Stomach smooth muscle (tissue), 2 donors: ENCODE measurements around the gene SIK3.

ENCODE experiments used
- H3K27ac ChIP-seq: one replicate; pipeline ENCODE4 v1.7.0; 2013; ENCODE audit warnings: mild to moderate bottlenecking, low read length, inconsistent platforms
- H3K27me3 ChIP-seq, 2 donors: one replicate each; pipeline ENCODE4 v1.7.0; 2013; ENCODE audit warnings: low read length in 2 of 2; ENCODE audit not compliant: insufficient read depth in 2 of 2, control insufficient read depth in 1 of 2
- H3K36me3 ChIP-seq, 2 donors: one replicate each; pipeline ENCODE4 v1.7.0; 2013; ENCODE audit warnings: low read length in 2 of 2; ENCODE audit not compliant: control insufficient read depth in 2 of 2, insufficient read depth in 2 of 2
- H3K4me1 ChIP-seq: one replicate; pipeline ENCODE4 v1.7.0; 2013; ENCODE audit warnings: low read length; ENCODE audit not compliant: control insufficient read depth, insufficient read depth
- H3K4me3 ChIP-seq, 2 donors: one replicate each; pipeline ENCODE4 v1.7.0; 2013; ENCODE audit warnings: low read length in 2 of 2
- H3K9ac ChIP-seq, 2 donors: one replicate each; pipeline ENCODE4 v1.7.0; 2013; ENCODE audit warnings: low read length in 2 of 2, mild to moderate bottlenecking in 1 of 2
- H3K9me3 ChIP-seq, 2 donors: one replicate each; pipeline ENCODE4 v1.7.0; 2013; ENCODE audit warnings: low read length in 2 of 2; ENCODE audit not compliant: control insufficient read depth in 2 of 2
- donor health status: healthy.
- donor health status: Pancreatic carcinoma.

The SIK3 gene

DNA sequence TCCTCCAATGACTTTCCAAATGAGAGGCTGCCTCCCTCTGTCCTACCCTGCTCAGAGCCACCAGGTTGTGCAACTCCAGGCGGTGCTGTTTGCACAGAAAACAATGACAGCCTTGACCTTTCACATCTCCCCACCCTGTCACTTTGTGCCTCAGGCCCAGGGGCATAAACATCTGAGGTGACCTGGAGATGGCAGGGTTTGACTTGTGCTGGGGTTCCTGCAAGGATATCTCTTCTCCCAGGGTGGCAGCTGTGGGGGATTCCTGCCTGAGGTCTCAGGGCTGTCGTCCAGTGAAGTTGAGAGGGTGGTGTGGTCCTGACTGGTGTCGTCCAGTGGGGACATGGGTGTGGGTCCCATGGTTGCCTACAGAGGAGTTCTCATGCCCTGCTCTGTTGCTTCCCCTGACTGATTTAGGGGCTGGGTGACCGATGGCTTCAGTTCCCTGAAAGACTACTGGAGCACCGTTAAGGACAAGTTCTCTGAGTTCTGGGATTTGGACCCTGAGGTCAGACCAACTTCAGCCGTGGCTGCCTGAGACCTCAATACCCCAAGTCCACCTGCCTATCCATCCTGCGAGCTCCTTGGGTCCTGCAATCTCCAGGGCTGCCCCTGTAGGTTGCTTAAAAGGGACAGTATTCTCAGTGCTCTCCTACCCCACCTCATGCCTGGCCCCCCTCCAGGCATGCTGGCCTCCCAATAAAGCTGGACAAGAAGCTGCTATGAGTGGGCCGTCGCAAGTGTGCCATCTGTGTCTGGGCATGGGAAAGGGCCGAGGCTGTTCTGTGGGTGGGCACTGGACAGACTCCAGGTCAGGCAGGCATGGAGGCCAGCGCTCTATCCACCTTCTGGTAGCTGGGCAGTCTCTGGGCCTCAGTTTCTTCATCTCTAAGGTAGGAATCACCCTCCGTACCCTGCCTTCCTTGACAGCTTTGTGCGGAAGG, 265.6 kb downstream of the SIK3 start:
- no peak overlapping the region for H3K9ac ChIP-seq
- no peak overlapping the region for H3K4me3 ChIP-seq
- no peaks in the 10 kb centered on the region for H3K9me3 ChIP-seq
- H3K27ac ChIP-seq: no peak overlapping the region
- H3K4me1 ChIP-seq: peaks cover 20% of the 10 kb centered on the region
- H3K27me3 ChIP-seq: no peaks in the 10 kb centered on the region
- H3K36me3 ChIP-seq: no peaks in the 10 kb centered on the region

GRCh38 chr11:116831790-116832349, 266.4 kb downstream of the SIK3 start:
- H3K27ac ChIP-seq: no peak overlapping the region
- H3K9me3 ChIP-seq: no peaks in the 10 kb centered on the region
- H3K9ac ChIP-seq: no peak overlapping the region
- H3K4me3 ChIP-seq: no peak overlapping the region
- no peaks in the 10 kb centered on the region for H3K27me3 ChIP-seq
- H3K4me1 ChIP-seq: peaks cover 20% of the 10 kb centered on the region
- H3K36me3 ChIP-seq: no peaks in the 10 kb centered on the region

DNA sequence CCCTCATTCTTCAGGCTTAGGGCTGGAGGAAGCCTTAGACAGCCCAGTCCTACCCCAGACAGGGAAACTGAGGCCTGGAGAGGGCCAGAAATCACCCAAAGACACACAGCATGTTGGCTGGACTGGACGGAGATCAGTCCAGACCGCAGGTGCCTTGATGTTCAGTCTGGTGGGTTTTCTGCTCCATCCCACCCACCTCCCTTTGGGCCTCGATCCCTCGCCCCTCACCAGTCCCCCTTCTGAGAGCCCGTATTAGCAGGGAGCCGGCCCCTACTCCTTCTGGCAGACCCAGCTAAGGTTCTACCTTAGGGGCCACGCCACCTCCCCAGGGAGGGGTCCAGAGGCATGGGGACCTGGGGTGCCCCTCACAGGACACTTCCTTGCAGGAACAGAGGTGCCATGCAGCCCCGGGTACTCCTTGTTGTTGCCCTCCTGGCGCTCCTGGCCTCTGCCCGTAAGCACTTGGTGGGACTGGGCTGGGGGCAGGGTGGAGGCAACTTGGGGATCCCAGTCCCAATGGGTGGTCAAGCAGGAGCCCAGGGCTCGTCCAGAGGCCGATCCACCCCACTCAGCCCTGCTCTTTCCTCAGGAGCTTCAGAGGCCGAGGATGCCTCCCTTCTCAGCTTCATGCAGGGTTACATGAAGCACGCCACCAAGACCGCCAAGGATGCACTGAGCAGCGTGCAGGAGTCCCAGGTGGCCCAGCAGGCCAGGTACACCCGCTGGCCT, 267.9 kb downstream of the SIK3 start:
- Histone ChIP-seq H3K9ac (no peak overlapping the region), H3K9me3 (no peaks in the 10 kb centered on the region), H3K27me3 (no peaks in the 10 kb centered on the region), H3K27ac (no peak overlapping the region), H3K4me3 (no peak overlapping the region), H3K4me1 (peaks cover 8% of the 10 kb centered on the region), H3K36me3 (no peaks in the 10 kb centered on the region)

DNA sequence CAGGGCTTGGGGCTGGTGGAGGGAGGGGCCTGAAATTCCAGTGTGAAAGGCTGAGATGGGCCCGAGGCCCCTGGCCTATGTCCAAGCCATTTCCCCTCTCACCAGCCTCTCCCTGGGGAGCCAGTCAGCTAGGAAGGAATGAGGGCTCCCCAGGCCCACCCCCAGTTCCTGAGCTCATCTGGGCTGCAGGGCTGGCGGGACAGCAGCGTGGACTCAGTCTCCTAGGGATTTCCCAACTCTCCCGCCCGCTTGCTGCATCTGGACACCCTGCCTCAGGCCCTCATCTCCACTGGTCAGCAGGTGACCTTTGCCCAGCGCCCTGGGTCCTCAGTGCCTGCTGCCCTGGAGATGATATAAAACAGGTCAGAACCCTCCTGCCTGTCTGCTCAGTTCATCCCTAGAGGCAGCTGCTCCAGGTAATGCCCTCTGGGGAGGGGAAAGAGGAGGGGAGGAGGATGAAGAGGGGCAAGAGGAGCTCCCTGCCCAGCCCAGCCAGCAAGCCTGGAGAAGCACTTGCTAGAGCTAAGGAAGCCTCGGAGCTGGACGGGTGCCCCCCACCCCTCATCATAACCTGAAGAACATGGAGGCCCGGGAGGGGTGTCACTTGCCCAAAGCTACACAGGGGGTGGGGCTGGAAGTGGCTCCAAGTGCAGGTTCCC, 268.6 kb downstream of the SIK3 start, which contains the start of gene APOC3:
APOC3 (plus strand) TSS at position 383 of the 659 bp plus-strand sequence. CDS start 676 bp downstream, outside the sequence.
- Histone ChIP-seq H3K4me1 (peaks cover 1% of the 10 kb centered on the region), H3K9me3 (no peaks in the 10 kb centered on the region), H3K27ac (no peak within 1 kb of the TSS), H3K4me3 (no peak within 1 kb of the TSS), H3K27me3 (no peaks in the 10 kb centered on the region), H3K9ac (no peak within 1 kb of the TSS), H3K36me3 (no peaks in the 10 kb centered on the region)

DNA sequence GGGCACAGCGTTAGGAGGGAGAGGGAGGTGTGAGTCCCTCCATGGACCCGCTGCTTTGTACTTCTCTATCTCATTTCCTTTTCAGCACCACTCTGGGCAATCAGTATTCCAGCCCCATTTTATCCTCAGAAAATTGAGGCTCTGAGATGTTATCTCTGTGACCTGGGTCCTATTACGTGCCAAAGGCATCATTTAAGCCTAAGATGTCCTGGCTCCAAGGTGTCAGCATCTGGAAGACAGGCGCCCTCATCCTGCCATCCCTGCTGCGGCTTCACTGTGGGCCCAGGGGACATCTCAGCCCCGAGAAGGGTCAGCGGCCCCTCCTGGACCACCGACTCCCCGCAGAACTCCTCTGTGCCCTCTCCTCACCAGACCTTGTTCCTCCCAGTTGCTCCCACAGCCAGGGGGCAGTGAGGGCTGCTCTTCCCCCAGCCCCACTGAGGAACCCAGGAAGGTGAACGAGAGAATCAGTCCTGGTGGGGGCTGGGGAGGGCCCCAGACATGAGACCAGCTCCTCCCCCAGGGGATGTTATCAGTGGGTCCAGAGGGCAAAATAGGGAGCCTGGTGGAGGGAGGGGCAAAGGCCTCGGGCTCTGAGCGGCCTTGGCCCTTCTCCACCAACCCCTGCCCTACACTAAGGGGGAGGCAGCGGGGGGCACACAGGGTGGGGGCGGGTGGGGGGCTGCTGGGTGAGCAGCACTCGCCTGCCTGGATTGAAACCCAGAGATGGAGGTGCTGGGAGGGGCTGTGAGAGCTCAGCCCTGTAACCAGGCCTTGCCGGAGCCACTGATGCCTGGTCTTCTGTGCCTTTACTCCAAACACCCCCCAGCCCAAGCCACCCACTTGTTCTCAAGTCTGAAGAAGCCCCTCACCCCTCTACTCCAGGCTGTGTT, 269.4 kb downstream of the SIK3 start:
- H3K9ac ChIP-seq: no peak overlapping the region
- no peaks in the 10 kb centered on the region for H3K36me3 ChIP-seq
- H3K4me1 ChIP-seq: no peaks in the 10 kb centered on the region
- no peak overlapping the region for H3K27ac ChIP-seq
- no peaks in the 10 kb centered on the region for H3K27me3 ChIP-seq
- no peak overlapping the region for H3K4me3 ChIP-seq
- no peaks in the 10 kb centered on the region for H3K9me3 ChIP-seq

DNA sequence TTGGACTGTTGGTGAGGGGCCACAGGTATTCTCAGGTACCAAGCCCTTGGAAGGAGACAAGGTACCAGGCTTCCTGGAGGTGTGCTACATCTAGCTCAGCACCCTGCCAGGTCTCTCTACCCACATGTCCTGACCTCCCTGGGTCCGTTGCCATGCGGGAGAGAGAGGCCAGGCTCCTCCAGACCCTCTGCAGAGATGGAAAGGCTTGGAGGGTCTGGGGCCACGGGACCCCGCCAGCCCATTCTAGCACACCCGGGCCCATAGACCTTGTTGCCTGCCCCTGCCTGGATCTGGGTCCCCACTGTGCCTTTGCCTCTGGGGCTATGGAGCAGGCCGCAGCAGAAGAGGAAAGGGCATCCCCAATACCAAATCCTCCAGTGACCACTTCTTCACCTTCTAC, 270.8 kb downstream of the SIK3 start:
- Histone ChIP-seq H3K9me3 (no peaks in the 10 kb centered on the region), H3K27me3 (no peaks in the 10 kb centered on the region), H3K4me3 (no peak overlapping the region), H3K4me1 (no peaks in the 10 kb centered on the region), H3K9ac (no peak overlapping the region), H3K27ac (no peak overlapping the region), H3K36me3 (no peaks in the 10 kb centered on the region)

GRCh38 chr11:116826751-116827431, 271.3 kb downstream of the SIK3 start:
- Histone ChIP-seq H3K4me3 (no peak overlapping the region), H3K4me1 (no peaks in the 10 kb centered on the region), H3K27me3 (no peaks in the 10 kb centered on the region), H3K27ac (no peak overlapping the region), H3K9ac (no peak overlapping the region), H3K36me3 (no peaks in the 10 kb centered on the region), H3K9me3 (no peaks in the 10 kb centered on the region)

DNA sequence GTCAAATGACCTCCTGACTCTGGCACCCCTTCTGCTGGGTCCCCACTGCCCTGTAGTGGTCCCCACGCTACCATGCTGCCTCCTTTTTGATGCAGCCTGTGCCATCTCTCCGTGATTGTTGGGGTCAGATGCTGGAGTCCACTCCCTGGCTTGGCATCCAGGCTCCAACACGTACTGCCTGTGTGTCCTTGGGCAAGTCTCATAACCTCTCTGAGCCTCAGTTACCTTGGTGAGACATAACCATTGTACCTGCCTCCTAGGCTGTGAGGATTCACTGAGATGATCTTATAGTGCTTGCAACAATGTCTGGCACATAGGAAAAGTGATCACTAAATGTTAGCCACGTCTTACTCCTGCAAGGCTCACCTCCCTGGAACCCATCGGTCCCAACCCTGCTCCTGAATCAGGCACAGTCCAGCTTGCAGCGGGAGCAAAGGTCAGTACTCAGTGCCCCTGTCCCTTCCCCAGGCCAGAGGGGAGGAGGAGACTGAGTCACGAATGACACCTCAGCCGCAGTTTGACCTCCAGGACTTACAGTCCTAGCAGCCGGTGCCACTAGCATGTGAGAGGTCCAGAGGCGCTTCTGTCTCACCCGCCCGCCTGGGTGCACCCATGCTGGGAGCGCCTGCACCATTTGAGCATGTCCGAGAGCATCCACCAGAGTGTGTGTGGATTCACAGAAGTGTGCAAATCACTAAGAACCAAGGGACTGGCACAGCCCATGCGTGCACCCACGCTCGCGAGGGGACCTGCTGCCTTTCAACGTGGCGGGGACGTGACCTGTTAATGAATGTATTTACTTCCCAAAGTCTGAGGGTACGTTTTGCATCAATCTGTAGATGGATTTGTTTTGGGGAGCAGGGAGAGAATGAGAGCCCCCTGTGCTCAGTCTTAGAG, 272.1 kb downstream of the SIK3 start:
- Histone ChIP-seq H3K9ac (no peak overlapping the region), H3K9me3 (no peaks in the 10 kb centered on the region), H3K4me3 (no peak overlapping the region), H3K27me3 (no peaks in the 10 kb centered on the region), H3K36me3 (no peaks in the 10 kb centered on the region), H3K4me1 (no peaks in the 10 kb centered on the region), H3K27ac (no peak overlapping the region)

- Histone ChIP-seq H3K27ac (no peak overlapping the region), H3K4me3 (no peak overlapping the region), H3K9me3 (no peaks in the 10 kb centered on the region), H3K36me3 (no peaks in the 10 kb centered on the region), H3K9ac (no peak overlapping the region), H3K27me3 (no peaks in the 10 kb centered on the region), H3K4me1 (no peaks in the 10 kb centered on the region)
These were observed 272.8 kb downstream of the SIK3 start for GRCh38 chr11:116825434-116825833.
